ENCODE results near the gene DYNC1I2. TPM values are rescaled to one million over a fixed set of nuclear protein-coding genes. Genes with fewer than 3 reads are reported as not detected.
"Not testable (repeated sequence)": the region's sequence is repeated elsewhere in the genome, so short reads cannot be mapped to it uniquely, and the experiment has no call there.

DYNC1I2 gene
- total RNA-seq, 2 donors from 2014 or later = 89.2 to 92.3 TPM

DNA sequence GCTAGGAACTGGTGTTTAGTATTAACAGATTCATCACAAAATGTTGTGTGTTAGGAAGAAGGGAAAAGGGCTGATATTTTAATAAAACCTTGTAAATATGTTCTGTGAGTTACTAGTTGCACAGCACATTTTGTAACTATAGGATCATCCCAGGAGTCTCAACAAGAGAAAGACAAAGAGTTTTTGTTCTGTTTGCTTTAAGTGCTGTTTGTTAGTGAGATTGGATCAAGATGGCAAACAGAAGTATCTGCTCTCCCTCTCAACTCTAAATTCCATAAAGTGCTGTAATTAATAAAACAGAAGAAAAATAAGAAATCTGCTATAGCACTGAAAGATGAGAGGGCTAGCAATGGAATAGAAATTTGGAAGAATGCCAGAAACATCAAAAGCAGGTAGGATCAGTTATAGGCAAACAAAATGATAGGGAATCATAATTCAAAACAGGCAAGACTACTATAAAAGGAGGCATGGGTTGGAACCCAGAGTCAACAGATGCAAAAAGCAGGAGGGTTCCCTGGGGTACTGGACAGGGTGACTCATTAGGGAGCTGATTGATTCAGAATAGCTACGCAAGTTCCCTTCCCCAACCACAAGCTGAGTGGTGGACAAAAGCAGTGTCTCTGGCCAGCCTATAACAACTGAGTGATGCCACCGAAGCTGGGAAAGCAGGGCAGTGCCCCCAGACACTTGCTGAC is 75.8 kb downstream of the DYNC1I2 start:
- DNase-seq (ENCODE audit: low spot score) = no peak
- intact Hi-C loops (cut with DNase I) = no loop called here

DNA sequence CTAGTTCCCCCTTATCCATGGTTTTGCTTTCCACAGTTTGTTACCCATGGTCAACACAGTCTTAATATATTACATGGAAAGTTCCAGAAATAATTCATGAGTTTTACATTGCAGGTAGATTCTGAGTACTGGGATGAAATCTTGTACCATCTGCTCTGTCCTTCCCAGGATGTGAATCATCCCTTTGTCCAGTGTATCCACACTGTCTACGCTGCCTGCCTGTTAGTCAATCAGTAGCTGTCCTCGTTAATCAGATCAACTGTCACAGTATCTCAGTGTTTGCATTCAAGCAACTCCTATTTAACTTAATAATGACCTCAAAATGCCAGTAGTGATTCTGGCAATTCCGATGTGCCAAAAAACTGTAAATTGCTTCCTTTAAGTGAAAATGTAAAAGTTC is 76.3 kb downstream of the DYNC1I2 start:
- DNase-seq (ENCODE audit: low spot score) = no peak
- intact Hi-C loops (cut with DNase I) = no loop called here

DNA sequence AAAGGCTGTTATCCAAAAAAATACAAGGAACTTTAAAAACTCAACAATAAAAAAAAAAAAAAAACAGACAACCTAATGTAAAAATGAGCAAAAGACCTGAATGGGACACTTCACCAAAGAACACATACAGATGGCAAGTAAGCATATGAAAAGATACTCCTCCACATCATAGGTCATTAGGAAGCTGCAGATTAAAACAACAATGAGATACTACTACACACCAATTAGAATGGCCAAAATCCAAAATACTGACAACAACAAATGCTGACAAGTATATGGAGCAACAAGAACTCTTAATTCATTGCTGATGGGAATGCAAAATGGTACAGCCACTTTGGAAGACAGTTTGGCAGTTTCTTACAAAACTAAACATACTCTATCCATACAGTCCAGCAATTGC is 84.2 kb downstream of the DYNC1I2 start:
- intact Hi-C loops (cut with DNase I) = no loop called here
- no peak for DNase-seq (ENCODE audit: low spot score)

DNA sequence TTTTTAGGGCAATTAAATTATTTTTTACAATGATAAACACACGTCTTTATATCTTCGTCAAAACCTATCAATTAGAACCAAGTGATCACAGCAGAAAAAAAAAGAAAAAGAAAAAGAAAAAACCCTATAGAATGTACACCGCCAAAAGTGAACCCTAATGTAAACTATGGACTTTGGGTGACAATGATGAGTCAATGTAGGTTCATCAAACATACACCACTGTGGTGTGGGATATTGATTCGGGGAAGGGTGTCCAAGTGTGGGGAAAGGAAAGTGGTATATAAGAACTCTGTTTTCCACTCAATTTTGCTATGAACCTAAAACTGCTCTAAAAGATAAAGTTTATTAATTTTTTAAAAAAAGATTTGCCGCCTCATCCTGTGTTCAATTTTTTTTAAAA is 85.1 kb downstream of the DYNC1I2 start:
- intact Hi-C loops (cut with DNase I) = no loop called here
- no peak for DNase-seq (ENCODE audit: low spot score)

DNA sequence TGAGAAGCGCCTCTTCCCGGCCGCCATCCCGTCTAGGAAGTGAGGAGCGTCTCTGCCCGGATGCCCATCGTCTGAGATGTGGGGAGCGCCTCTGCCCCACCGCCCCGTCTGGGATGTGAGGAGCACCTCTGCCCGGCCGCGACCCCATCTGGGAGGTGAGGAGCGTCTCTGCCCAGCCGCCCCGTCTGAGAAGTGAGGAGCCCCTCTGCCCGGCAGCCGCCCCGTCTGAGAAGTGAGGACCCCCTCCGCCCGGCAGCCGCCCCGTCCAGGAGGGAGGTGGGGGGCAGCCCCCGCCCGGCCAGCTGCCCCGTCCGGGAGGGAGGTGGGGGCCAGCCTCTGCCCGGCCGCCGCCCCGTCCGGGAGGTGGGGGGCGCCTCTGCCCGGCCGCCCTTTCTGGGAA is 87.3 kb downstream of the DYNC1I2 start:
- intact Hi-C loops (cut with DNase I); DNase-seq (ENCODE audit: low spot score): not testable (repeated sequence)

DNA sequence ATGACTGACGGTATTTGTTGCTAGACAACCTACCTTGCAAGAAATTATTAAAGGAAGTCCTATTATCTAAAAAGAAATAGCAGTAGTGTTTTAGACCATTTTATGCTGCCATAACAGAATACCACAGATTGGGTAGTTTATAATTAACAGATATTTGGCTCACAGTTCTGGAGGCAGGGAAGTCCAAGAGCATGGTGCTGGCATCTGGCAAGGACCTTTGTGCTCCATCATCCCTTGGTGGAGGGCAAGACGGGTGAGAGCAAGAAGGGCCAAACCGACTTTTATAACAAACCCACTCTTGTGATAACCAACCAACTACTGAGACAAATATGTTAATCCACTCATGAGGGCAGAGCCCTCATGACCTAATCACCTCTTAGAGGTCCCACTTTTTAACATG is 91.2 kb downstream of the DYNC1I2 start:
- no peak for DNase-seq (ENCODE audit: low spot score)
- intact Hi-C loops (cut with DNase I) = no loop called here

DNA sequence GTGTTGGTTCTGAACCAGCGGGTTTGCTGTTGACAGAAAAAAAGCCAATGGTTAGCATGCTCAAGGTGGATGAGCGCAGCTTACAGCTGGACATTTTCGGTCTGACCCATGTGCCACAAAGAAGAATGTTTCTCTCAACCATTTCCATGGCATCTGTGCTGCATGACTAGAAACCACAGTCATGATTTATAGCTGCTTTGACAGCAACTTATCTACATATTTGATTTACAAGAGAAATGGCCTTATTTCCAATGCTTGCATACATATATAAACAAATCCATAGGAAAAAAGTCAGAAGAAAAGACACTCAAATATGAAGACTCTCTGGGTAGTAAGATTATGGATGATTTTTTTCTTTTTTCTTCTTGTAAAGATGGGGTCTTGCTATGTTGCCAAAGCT is 98.2 kb downstream of the DYNC1I2 start:
- intact Hi-C loops (cut with DNase I) = no loop called here
- no peak for DNase-seq (ENCODE audit: low spot score)

DNA sequence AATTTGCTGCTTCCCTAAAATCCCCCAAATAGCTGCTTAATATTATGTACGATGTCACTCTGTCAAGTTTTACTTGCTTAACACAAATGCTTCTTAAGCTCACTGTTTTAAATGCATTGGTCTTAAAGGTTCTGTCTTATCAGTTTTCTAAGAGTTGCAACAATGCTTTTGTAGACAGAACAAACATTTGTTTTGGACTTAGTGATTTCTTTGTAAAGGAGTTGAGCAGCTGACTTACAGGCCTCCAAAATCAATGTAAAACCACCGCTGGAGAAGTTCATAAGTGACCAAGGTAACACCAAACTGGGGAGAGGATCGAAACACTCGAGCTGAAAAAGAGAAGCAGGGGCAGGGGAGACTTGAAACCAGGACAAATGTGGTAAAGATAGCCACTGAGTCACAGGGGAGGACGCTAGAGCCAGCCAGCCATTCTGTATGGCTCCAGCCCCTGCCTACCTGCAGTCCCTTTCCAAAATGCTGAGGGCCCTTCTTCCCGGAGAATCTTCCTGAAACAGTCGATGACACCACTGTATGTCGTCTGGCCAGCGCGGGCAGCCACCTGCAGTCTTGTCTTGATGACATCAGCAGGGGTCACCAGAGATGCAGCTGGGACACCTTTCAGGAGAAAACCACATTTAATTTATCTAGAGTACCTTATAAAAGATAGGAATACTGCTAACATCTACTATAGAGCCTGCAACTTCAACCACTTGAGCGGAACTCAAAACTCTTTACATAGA is 100.2 kb downstream of the DYNC1I2 start:
- DNase-seq (ENCODE audit: low spot score) = no peak
- intact Hi-C loops (cut with DNase I) = no loop called here

DNA sequence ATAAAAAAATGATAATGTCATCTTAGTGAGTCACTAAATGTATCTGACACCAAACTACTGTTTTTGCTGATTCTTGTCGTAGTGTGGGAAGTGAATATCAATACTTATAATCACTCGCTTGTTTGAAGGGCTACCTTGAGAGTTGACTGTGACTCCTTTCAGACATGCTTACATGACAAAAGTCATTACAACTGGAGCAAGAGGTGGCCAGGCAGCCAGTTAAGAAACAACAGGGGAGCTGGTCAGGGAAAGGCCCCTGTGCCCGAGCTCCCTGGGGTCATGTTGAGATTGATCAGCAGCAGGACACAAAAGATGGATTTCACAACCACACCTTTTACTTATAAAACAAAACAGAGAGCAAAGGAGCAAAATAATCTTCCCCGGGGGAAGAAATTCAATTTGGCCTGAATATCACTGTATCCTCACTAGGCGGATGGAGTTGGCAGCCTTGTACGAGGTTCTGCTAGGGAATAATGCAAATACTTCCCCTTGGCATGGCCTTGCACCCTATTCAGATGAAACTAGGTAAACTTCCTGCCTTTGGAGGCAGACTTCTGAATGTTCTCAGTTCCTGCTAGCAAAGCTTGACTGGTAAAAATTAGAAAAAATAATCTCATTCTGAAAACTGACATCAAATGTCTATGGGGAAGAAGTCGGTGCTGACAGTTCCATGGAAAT is 101.2 kb downstream of the DYNC1I2 start:
- DNase-seq (ENCODE audit: low spot score) = no peak
- intact Hi-C loops (cut with DNase I) = no loop called here

DNA sequence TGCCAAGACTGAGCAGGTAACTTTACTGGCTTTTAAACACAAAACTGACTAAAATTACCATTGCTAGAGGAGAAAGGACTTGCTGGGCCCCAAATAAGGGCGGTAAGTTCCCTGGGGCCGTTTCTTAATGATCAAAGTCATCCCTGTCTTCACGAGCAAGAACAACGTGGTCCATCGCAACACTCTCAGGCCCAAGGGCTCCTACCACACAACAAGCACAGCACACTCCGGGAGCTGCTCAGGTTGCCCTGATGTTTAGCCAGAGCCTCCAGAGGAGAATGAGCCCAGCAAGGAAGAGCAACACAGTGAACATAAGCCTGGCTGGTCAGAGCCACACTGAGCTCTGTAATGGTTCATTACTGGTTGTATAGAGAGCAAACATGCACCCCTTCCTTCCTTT is 102.7 kb downstream of the DYNC1I2 start:
- DNase-seq (ENCODE audit: low spot score) = no peak
- intact Hi-C loops (cut with DNase I) = no loop called here

DNA sequence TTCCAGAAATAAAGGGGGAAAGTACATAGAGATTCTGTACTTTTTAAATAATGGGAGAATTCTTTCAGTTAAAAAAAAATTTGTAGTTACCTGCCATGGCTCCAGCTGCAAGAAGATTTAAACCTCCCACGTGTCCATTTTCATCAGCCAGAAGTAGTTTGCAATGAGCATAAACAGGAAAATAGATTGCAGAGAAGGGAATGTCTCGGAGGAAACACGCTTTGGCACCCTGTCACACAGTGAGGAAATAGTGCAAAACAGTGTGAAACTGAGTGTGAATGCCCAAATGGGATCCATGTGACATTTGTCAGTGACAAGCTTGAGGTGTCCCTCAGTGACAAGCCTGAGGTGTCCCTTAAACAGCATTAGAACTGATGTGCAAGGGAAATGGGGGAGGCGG is 104.1 kb downstream of the DYNC1I2 start:
- intact Hi-C loops (cut with DNase I) = no loop called here
- no peak for DNase-seq (ENCODE audit: low spot score)

DNA sequence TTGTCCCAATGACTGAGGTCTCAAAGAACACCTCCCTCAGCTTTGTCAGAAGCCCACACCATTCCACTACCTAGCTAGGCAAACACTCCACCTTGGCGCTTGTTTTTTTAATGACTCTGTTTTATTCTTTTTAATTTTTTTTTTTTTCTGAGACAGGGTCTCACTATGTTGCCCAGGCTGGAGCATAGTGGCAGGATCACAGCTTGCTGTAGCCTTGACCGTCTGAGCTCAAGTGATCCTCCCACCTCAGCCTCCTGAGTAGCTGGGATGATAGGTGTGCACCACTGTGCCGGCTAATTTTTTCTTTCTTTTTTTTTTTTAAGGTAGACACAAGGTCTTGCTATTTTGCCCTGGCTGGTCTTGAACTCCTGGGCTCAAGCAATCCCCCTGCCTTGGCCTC is 104.9 kb downstream of the DYNC1I2 start:
- intact Hi-C loops (cut with DNase I) = no loop called here

DNA sequence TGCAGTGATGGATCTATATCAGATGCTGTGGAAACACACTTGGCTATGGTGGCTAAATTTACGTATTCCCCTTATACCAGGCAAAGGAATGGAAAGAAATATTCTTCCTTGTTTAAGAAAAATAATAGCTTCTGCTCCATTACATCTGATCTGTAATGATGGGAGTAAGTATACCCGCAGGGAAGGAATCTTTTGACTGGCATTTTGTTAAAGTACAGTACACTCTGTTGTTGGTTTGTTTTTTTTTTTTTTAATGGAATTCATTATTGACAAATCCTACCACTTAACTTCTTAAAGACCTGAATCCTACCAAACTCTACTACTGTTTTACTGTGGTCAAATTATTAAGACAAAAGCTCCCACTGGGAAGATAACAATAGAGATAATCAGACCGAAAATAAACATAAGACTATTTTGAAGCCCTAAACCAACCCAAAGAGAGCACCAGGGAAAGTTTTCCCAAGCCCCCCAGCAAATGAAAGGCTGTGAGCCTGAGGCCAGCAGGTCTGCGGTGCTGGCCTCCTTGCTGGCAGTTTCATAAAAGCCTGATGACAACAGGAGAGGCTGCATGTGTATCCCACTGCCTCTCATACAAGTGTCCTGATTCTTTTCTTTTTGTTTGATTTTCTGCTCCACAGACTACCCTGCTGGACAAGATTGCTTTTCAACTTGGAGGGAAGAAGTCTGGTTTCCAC is 105.8 kb downstream of the DYNC1I2 start:
- intact Hi-C loops (cut with DNase I) = no loop called here
- DNase-seq (ENCODE audit: low spot score) = no peak

More for the DNA sequence above, 104.9 kb downstream of the DYNC1I2 start:
- DNase-seq (ENCODE audit: low spot score) = no peak

DNA sequence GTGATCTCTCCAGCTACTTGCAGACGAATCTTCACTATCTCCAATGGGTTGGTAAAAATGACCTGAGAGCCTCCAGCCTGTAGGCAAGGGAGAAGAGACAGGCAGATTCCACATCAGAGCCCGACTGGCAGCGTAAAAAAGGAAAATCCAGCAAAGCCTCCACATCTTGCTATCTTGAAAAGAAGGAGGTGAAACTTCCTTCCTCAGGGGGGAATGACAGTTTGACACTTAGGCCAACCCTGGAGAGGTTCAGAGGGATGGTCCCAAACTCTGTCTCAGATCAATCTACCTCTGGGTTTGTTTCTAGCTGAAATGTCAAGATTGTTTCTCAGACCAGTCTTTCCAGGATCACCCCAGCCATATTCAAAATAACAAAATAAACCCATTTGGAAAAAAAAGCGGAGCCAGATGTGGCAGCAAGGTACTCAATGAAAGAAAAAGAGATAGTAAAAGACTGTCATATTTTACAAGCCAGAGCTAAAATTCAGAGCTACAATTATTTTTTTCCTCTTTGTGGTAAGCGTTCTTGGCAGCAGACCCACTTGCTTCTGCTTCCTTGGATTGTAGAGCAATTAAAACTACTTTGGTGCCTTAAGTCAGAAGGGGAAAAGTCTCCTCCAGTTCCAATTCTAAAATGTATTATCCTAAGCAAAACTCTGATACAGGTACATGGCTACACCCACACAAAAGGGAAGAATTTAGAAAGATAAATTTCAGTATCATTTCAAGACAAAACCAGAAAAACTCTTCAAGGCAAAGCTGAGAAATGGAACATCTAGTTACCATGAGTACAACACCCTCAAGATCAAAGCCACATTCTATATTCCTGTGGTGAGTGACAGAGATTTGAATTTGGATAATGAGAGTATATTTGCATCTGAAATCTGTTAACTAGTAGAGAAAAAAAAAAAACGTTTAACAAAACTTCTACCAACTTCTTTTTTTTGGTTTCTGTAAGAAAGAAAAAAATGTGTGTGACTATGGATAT is 106.7 kb downstream of the DYNC1I2 start:
- intact Hi-C loops (cut with DNase I) = no loop called here
- DNase-seq (ENCODE audit: low spot score) = no peak

DNA sequence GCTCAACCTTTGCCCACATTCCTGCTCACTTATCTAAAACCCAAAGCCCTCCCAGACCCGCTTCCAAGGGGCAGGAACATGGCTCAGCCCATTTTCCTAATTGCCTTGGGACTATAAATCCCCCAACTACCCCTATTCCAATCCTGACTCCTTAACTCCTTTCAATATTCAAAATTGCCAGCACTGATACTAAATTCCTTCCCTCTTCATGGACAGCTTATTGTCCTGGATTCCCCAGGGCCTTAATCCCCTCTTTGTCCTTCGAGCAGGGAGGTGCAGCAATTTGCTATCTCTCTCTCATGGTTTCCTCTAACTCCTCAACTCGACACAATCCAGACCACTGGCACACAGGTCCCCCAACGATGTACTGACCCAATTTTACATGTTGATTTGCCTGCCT is 107.6 kb downstream of the DYNC1I2 start:
- DNase-seq (ENCODE audit: low spot score) = no peak
- intact Hi-C loops (cut with DNase I) = no loop called here
